ENCODE results near the gene TGM2. TPM values are rescaled to one million over a fixed set of nuclear protein-coding genes. Genes with fewer than 3 reads are reported as not detected.
A peak's percentile ranks its signal among the peaks of the same experiment; 100 is the strongest.

Gene TGM2
- total and polyA plus RNA-seq, 9 of the 15 experiments (the other 6 are each of a cell fraction or from before 2014, with no cell fraction given) = 5.5 to 78.5 (median 37.6) TPM

DNA sequence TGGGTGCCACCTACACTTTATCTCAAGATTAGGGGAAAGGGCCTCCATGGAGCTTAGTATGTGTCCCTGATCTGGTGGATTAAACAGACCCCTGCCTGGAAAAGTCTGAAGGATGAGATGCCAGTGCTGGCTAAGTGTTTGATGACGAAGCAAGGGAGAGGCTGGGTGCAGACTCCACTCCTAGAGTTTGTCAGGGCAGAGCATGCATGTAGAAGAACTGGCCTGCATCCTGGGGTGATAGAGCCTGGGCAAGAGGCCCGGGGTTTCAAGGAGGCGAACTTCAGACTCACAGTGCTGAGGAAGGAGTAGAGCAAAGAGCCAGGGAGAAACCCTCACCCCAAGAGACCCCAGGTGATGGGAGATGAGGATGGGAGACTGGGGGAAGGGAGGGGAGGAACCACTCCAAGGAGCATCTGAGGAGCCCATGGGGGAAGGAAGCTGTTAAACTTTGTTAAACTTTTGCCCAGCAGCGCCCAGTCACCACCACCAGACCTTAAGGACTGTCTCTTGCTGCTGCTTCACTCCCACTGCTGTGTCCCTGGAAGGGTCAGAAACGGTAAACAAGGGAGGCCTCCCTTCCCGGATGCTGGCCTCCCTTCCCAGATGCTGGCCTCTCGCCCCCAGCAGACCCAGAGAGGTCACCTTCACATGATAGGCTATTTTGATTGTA lies 69.9 kb downstream of the TGM2 start (continued):
- TF ChIP-seq, protein P1, sequence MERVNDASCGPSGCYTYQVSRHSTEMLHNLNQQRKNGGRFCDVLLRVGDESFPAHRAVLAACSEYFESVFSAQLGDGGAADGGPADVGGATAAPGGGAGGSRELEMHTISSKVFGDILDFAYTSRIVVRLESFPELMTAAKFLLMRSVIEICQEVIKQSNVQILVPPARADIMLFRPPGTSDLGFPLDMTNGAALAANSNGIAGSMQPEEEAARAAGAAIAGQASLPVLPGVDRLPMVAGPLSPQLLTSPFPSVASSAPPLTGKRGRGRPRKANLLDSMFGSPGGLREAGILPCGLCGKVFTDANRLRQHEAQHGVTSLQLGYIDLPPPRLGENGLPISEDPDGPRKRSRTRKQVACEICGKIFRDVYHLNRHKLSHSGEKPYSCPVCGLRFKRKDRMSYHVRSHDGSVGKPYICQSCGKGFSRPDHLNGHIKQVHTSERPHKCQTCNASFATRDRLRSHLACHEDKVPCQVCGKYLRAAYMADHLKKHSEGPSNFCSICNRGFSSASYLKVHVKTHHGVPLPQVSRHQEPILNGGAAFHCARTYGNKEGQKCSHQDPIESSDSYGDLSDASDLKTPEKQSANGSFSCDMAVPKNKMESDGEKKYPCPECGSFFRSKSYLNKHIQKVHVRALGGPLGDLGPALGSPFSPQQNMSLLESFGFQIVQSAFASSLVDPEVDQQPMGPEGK (CRISPR knock-in tag; IDR thresholded peaks at IDR 0.05; ENCODE audit: borderline replicate concordance) = no peak
- peak; percentile 60; the same call in 1 of the 2 replicates for TF ChIP-seq BACH1 (tag; IDR thresholded peaks at IDR 0.05)
- TF ChIP-seq, protein P2, sequence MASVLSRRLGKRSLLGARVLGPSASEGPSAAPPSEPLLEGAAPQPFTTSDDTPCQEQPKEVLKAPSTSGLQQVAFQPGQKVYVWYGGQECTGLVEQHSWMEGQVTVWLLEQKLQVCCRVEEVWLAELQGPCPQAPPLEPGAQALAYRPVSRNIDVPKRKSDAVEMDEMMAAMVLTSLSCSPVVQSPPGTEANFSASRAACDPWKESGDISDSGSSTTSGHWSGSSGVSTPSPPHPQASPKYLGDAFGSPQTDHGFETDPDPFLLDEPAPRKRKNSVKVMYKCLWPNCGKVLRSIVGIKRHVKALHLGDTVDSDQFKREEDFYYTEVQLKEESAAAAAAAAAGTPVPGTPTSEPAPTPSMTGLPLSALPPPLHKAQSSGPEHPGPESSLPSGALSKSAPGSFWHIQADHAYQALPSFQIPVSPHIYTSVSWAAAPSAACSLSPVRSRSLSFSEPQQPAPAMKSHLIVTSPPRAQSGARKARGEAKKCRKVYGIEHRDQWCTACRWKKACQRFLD (CRISPR knock-in tag; IDR thresholded peaks at IDR 0.05) = peak; percentile 57; the same call in 1 of the 2 replicates
- TF ChIP-seq, protein P3, sequence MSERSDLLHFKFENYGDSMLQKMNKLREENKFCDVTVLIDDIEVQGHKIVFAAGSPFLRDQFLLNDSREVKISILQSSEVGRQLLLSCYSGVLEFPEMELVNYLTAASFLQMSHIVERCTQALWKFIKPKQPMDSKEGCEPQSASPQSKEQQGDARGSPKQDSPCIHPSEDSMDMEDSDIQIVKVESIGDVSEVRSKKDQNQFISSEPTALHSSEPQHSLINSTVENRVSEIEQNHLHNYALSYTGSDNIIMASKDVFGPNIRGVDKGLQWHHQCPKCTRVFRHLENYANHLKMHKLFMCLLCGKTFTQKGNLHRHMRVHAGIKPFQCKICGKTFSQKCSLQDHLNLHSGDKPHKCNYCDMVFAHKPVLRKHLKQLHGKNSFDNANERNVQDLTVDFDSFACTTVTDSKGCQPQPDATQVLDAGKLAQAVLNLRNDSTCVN (CRISPR knock-in tag; IDR thresholded peaks at IDR 0.05) = no peak
- TF ChIP-seq, protein P4, sequence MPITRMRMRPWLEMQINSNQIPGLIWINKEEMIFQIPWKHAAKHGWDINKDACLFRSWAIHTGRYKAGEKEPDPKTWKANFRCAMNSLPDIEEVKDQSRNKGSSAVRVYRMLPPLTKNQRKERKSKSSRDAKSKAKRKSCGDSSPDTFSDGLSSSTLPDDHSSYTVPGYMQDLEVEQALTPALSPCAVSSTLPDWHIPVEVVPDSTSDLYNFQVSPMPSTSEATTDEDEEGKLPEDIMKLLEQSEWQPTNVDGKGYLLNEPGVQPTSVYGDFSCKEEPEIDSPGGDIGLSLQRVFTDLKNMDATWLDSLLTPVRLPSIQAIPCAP (CRISPR knock-in tag; IDR thresholded peaks at IDR 0.05; ENCODE audit: borderline replicate concordance) = no peak
- no peak for TF ChIP-seq HMG20B (CRISPR knock-in tag; IDR thresholded peaks at IDR 0.05)
- TF ChIP-seq NFXL1 (CRISPR knock-in tag; IDR thresholded peaks at IDR 0.05) = no peak
- no peak for TF ChIP-seq KLF16 (IDR thresholded peaks at IDR 0.05)
- TF ChIP-seq ZNF589 (CRISPR knock-in tag; IDR thresholded peaks at IDR 0.05; ENCODE audit: low read depth) = peak; percentile 32; the same call in 1 of the 2 replicates
- TF ChIP-seq KLF10 (CRISPR knock-in tag; IDR thresholded peaks at IDR 0.05) = no peak
- TF ChIP-seq, protein P5, sequence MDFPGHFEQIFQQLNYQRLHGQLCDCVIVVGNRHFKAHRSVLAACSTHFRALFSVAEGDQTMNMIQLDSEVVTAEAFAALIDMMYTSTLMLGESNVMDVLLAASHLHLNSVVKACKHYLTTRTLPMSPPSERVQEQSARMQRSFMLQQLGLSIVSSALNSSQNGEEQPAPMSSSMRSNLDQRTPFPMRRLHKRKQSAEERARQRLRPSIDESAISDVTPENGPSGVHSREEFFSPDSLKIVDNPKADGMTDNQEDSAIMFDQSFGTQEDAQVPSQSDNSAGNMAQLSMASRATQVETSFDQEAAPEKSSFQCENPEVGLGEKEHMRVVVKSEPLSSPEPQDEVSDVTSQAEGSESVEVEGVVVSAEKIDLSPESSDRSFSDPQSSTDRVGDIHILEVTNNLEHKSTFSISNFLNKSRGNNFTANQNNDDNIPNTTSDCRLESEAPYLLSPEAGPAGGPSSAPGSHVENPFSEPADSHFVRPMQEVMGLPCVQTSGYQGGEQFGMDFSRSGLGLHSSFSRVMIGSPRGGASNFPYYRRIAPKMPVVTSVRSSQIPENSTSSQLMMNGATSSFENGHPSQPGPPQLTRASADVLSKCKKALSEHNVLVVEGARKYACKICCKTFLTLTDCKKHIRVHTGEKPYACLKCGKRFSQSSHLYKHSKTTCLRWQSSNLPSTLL (IDR thresholded peaks at IDR 0.05) = no peak
- TF ChIP-seq, protein P6, sequence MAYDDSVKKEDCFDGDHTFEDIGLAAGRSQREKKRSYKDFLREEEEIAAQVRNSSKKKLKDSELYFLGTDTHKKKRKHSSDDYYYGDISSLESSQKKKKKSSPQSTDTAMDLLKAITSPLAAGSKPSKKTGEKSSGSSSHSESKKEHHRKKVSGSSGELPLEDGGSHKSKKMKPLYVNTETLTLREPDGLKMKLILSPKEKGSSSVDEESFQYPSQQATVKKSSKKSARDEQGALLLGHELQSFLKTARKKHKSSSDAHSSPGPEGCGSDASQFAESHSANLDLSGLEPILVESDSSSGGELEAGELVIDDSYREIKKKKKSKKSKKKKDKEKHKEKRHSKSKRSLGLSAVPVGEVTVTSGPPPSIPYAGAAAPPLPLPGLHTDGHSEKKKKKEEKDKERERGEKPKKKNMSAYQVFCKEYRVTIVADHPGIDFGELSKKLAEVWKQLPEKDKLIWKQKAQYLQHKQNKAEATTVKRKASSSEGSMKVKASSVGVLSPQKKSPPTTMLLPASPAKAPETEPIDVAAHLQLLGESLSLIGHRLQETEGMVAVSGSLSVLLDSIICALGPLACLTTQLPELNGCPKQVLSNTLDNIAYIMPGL (CRISPR knock-in tag; IDR thresholded peaks at IDR 0.05) = no peak
- no peak for TF ChIP-seq DACH1 (IDR thresholded peaks at IDR 0.05; ENCODE audit: partially characterized antibody)
- TF ChIP-seq HNRNPL (IDR thresholded peaks at IDR 0.05; ENCODE audit: low read depth, low read length) = no peak
- no peak for TF ChIP-seq DIDO1 (tag; IDR thresholded peaks at IDR 0.05; ENCODE audit: low read depth)
- TF ChIP-seq, protein P7, sequence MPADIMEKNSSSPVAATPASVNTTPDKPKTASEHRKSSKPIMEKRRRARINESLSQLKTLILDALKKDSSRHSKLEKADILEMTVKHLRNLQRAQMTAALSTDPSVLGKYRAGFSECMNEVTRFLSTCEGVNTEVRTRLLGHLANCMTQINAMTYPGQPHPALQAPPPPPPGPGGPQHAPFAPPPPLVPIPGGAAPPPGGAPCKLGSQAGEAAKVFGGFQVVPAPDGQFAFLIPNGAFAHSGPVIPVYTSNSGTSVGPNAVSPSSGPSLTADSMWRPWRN (IDR thresholded peaks at IDR 0.05; ENCODE audit: low read depth) = no peak
- TF ChIP-seq RAD51 (IDR thresholded peaks at IDR 0.05; ENCODE audit: borderline replicate concordance, low read depth) = no peak
